Measurements from ENCODE around the gene DMRTB1.

DMRTB1 gene

GRCh38 chr1:53438427-53439336, 20.5 kb upstream of the DMRTB1 start:
- no peak for DNase-seq

GRCh38 chr1:53439337-53440207, 19.6 kb upstream of the DMRTB1 start:
- no peak for DNase-seq

- DNase-seq: no peak
Measured at GRCh38 chr1:53440633-53441032, 18.6 kb upstream of the DMRTB1 start.

GRCh38 chr1:53442299-53442698, 16.9 kb upstream of the DMRTB1 start:
- no peak for DNase-seq

- no peak for DNase-seq
Measured at GRCh38 chr1:53446051-53446450, 13.1 kb upstream of the DMRTB1 start.

GRCh38 chr1:53447413-53447812, 11.8 kb upstream of the DMRTB1 start:
- DNase-seq: no peak

- no peak for DNase-seq
Measured at GRCh38 chr1:53448241-53448841, 10.9 kb upstream of the DMRTB1 start.

GRCh38 chr1:53449021-53449420, 10.2 kb upstream of the DMRTB1 start:
- no peak for DNase-seq

GRCh38 chr1:53449693-53450092, 9.5 kb upstream of the DMRTB1 start:
- DNase-seq: no peak

- no peak for DNase-seq
Measured at GRCh38 chr1:53450225-53450624, 9.0 kb upstream of the DMRTB1 start.

- no peak for DNase-seq
Measured at GRCh38 chr1:53454019-53454418, 5.2 kb upstream of the DMRTB1 start.

- DNase-seq: no peak
Measured at GRCh38 chr1:53455364-53455991, 3.7 kb upstream of the DMRTB1 start.

GRCh38 chr1:53458634-53459033, 565 bp upstream of the DMRTB1 start:
- DNase-seq: no peak

GRCh38 chr1:53460211-53460634, 1.0 kb downstream of the DMRTB1 start:
- DNase-seq: no peak

- no peak for DNase-seq
Measured at GRCh38 chr1:53460666-53461322, 1.6 kb downstream of the DMRTB1 start.

GRCh38 chr1:53461323-53462044, 2.3 kb downstream of the DMRTB1 start:
- DNase-seq: no peak

- DNase-seq: no peak
Measured at GRCh38 chr1:53462193-53462592, 3.0 kb downstream of the DMRTB1 start.

GRCh38 chr1:53462769-53463501, 3.7 kb downstream of the DMRTB1 start:
- DNase-seq: no peak

GRCh38 chr1:53463961-53464899, 5.0 kb downstream of the DMRTB1 start:
- DNase-seq: no peak
